GM13977 (cell line): ENCODE measurements around the gene PRCC.

Source experiments
- DNase-seq: peaks from one replicate; pipeline ENCODE4 v3.0.0; 2012; ENCODE audit warnings: low spot score
- in situ Hi-C: fragments of 300-500 bp; cut with MboI; formaldehyde crosslinking; loops from one replicate; pipeline ENCODE4 v1.12.0; 2022; ENCODE audit warnings: low sequenced_read_pairs, low pct_unique_long_range_greater_than_20kb, mixed read lengths, inconsistent platforms; ENCODE audit not compliant: unreplicated experiment
- TF ChIP-seq, protein P1 (sequence below): IDR thresholded peaks from 2 replicates; pipeline ENCODE4 v1.5.1; 2012; ENCODE audit warnings: mild to moderate bottlenecking, control low read depth; ENCODE audit not compliant: insufficient read depth; ENCODE audit errors: extremely low read depth, missing control alignments

The PRCC gene

DNA sequence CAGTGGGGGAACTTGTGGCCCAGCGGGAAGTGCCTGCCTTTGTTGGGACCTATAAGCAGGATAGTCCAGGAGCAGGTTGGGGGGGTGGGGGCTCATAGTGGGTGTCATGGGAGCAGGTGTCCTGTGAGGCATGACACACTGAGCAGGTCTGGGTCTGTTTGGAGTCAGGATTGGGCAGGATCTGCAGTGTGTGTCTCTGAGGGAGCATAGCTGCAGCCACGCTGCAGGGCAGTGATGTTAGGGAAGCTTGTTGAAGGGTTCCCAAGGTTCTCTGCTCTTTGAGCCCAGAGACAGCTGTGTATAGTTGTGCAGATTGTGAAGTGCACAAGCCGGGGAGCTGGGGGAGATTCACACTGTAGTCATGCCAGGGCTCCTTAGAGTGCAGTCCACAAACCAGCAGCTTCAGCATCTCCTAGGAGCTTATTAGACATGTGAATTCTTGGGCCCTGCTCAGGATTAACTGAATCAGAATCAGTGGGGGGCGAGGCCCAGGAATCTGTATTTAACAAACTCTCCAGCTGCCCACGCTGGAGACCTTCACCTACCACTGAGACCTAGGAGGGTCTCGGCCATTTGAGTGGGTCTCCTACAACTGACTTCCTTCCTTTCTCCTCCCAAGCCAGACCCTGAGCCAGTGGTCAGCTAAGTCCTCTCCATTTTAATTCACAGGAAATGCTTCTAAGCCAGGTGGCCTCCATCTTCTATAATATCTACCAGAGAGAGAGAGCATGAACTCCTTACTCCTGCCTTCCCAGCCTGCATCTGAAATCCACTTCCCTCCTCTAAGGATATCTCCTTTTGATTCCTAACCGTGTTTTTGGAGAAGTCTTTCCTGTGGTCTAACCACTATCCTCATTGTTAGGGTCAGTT is 80.5 kb downstream of the PRCC start:
- in situ Hi-C loops, result no loop called here
- DNase-seq, result peak; percentile 25
- TF ChIP-seq, protein P1, sequence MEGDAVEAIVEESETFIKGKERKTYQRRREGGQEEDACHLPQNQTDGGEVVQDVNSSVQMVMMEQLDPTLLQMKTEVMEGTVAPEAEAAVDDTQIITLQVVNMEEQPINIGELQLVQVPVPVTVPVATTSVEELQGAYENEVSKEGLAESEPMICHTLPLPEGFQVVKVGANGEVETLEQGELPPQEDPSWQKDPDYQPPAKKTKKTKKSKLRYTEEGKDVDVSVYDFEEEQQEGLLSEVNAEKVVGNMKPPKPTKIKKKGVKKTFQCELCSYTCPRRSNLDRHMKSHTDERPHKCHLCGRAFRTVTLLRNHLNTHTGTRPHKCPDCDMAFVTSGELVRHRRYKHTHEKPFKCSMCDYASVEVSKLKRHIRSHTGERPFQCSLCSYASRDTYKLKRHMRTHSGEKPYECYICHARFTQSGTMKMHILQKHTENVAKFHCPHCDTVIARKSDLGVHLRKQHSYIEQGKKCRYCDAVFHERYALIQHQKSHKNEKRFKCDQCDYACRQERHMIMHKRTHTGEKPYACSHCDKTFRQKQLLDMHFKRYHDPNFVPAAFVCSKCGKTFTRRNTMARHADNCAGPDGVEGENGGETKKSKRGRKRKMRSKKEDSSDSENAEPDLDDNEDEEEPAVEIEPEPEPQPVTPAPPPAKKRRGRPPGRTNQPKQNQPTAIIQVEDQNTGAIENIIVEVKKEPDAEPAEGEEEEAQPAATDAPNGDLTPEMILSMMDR, result no peak

DNA sequence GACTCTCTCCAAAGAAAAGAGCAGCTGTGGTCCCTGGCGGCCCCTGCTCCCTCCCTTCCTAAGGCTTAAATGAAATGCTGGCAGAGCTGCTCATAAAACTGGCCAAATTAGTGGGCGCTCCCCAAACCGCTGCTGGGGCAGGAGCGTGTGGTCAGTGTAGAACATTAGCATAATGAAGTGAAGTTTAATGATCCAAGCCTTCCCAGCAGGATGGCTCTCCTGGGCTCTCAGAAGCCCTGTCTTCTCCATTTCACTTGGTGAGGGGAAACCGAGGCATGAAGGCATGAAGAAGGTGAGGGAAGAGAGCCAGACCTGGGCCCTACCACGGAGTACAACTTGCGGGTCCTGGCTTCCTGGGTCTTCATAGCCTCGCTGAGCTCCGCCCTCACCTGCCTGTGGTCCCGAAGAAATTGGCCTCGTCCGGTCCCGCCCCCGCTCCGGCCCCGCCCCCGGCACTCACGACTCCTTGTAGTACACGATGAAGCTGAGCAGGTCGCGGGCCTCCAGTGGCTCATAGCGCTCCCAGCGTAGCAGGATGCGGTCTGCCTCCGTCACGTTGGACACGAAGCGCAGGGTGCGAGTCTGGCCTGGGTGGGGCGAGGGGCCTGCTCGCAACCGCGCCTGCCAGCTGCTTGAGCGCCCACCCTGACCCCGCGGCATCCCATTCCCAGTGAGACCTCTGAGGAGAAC is 81.3 kb downstream of the PRCC start:
- peak; percentile 48 for DNase-seq
- in situ Hi-C loops, result no loop called here
- TF ChIP-seq, protein P1, result no peak

DNA sequence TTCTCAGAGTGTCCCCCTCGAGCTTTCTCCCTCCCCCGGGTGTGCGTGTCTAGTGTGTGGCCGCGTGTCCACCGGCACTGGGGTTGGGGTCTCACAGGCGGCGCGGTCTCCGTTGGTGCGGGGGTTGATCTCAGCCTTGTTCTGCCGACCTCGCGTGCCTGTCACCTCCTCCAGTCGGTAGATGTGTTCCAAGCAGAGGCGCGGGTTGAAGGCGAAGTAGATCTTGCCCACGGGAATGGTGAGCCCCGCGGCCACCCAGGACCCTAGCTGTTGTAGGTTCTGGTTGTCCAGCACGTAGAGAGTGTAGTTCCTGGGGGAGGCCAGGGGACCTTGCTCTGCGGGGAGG is 81.8 kb downstream of the PRCC start:
- TF ChIP-seq, protein P1, result no peak
- peak; percentile 21 for DNase-seq
- in situ Hi-C loops, result no loop called here
